A549 (cell line): ENCODE data around the gene LSM11. TPM values are rescaled to one million over a fixed set of nuclear protein-coding genes. Genes with fewer than 3 reads are reported as not detected.

Source experiments
- ATAC-seq, 2 experiments: fragments of 200-7000 bp in 1 of 2; fragments of >200 bp in 1 of 2; cut with Nextera tagmentation in 1 of 2; cut with Tn5 transposase in 1 of 2; 3 replicates each; pipeline versions ENCODE4 v1.8.0 to v1.9.1; 2018 to 2020; ENCODE audit warnings: mild to moderate bottlenecking in 1 of 2, moderate library complexity in 1 of 2
- CTCF ChIA-PET: fragments of 300-600 bp; sonication (Branson Sonifier 250); formaldehyde crosslinking; extraction: SDS; loops from one replicate; lab custom pipeline; 2021; ENCODE audit warnings: antibody characterized with exemption, inconsistent platforms; lab: Yijun Ruan, JAX
- POLR2A ChIA-PET: fragments of 350-600 bp; formaldehyde crosslinking; extraction: SDS; loops from one replicate; lab custom pipeline; 2021; ENCODE audit warnings: antibody characterized with exemption, inconsistent platforms; lab: Yijun Ruan, JAX
- DNase-seq, 2 experiments: peaks; one replicate each; pipeline versions ENCODE4 v3.0.0 to v3.0.0-alpha.2; 2011 to 2016; ENCODE audit warnings: low read depth in 1 of 2, low spot score in 1 of 2
- FAIRE-seq: peaks from 2 replicates; lab custom pipeline; 2011; peaks lifted over from hg19 to GRCh38; lab: Jason Lieb, UNC
- H3K27ac ChIP-seq, 2 experiments: fragments of >200 bp; sonication (Bioruptor Twin); formaldehyde crosslinking; 3 replicates each; pipeline ENCODE4 v1.5.1; 2016 to 2017
- H3K4me1 ChIP-seq: fragments of >200 bp; sonication (Bioruptor Twin); formaldehyde crosslinking; 3 replicates; pipeline ENCODE4 v1.6.1; 2016
- H3K4me2 ChIP-seq: fragments of >200 bp; sonication (Bioruptor Twin); formaldehyde crosslinking; 3 replicates; pipeline ENCODE4 v1.6.1; 2016
- H3K4me3 ChIP-seq: fragments of >200 bp; sonication (Bioruptor Twin); formaldehyde crosslinking; 3 replicates; pipeline ENCODE4 v1.5.1; 2016
- H3K9me3 ChIP-seq: fragments of >200 bp; sonication (Bioruptor Twin); formaldehyde crosslinking; 3 replicates; pipeline ENCODE4 v1.6.1; 2016
- BHLHE40 ChIP-seq: IDR thresholded peaks from 2 replicates; pipeline ENCODE4 v1.6.1; 2012; ENCODE audit warnings: low read depth, low read length, inconsistent platforms
- CBX2 ChIP-seq: fragments of 200-600 bp; sonication (generic); IDR thresholded peaks from 2 replicates; pipeline ENCODE4 v1.6.1; 2016; ENCODE audit warnings: low read depth, mild to moderate bottlenecking, borderline replicate concordance
- EHF ChIP-seq: fragments of 250-450 bp; sonication (Bioruptor Pico); IDR thresholded peaks from 2 replicates; pipeline ENCODE4 v1.5.0; 2020; ENCODE audit warnings: mild to moderate bottlenecking
- EP300 ChIP-seq, 2 experiments: fragments of >200 bp; sonication (Bioruptor Twin); formaldehyde crosslinking; IDR thresholded peaks; 2 replicates in 1 of 2; 3 replicates in 1 of 2; pipeline ENCODE4 v1.6.1; 2016 to 2017
- FOXS1 ChIP-seq: fragments of 250-450 bp; sonication (Bioruptor Pico); IDR thresholded peaks from 2 replicates; pipeline ENCODE4 v1.5.0; 2020; ENCODE audit warnings: mild to moderate bottlenecking, moderate library complexity
- HDAC2 ChIP-seq: fragments of 200-600 bp; sonication (generic); IDR thresholded peaks from 2 replicates; pipeline ENCODE4 v1.6.1; 2016
- HEYL ChIP-seq: fragments of 250-450 bp; sonication (Bioruptor Pico); IDR thresholded peaks from 2 replicates; pipeline ENCODE4 v1.8.0; 2021; ENCODE audit warnings: mild to moderate bottlenecking, moderate library complexity
- HMGXB4 ChIP-seq: fragments of 250-450 bp; sonication (Bioruptor Pico); IDR thresholded peaks from 2 replicates; pipeline ENCODE4 v1.5.0; 2021; ENCODE audit warnings: mild to moderate bottlenecking, moderate library complexity, borderline replicate concordance
- HOXB13 ChIP-seq: fragments of 250-450 bp; sonication (Bioruptor Pico); IDR thresholded peaks from 2 replicates; pipeline ENCODE4 v1.5.0; 2020; ENCODE audit warnings: low read depth, mild to moderate bottlenecking, moderate library complexity
- MAFK ChIP-seq: fragments of 450-650 bp; IDR thresholded peaks from 2 replicates; pipeline ENCODE4 v1.6.1; 2014; ENCODE audit not compliant: partially characterized antibody
- MYC ChIP-seq: IDR thresholded peaks from 2 replicates; pipeline ENCODE4 v1.6.1; 2012; ENCODE audit warnings: mild to moderate bottlenecking, inconsistent platforms, low read length, improper control_type of control experiment, borderline replicate concordance
- NFE2L2 ChIP-seq: fragments of 150-350 bp; conservative IDR thresholded peaks from 2 replicates; pipeline ENCODE4 v1.6.1; 2014; ENCODE audit warnings: low read length
- NPAS2 ChIP-seq: fragments of 250-450 bp; sonication (Bioruptor Pico); IDR thresholded peaks from 2 replicates; pipeline ENCODE4 v1.8.0; 2022; ENCODE audit warnings: mild to moderate bottlenecking, moderate library complexity, borderline replicate concordance
- NR3C1 ChIP-seq: fragments of >200 bp; sonication (Bioruptor Twin); formaldehyde crosslinking; IDR thresholded peaks from 3 replicates; pipeline ENCODE4 v1.6.1; 2017
- RCOR1 ChIP-seq: fragments of 150-350 bp; IDR thresholded peaks from 2 replicates; pipeline ENCODE4 v1.6.1; 2014; ENCODE audit warnings: antibody characterized with exemption, low read length, low read depth
- RFX5 ChIP-seq: fragments of 450-650 bp; IDR thresholded peaks from 2 replicates; pipeline ENCODE4 v1.7.1; 2014; ENCODE audit warnings: antibody characterized with exemption, mild to moderate bottlenecking, moderate library complexity
- SMC3 ChIP-seq: fragments of >200 bp; sonication (Bioruptor Twin); formaldehyde crosslinking; IDR thresholded peaks from 3 replicates; pipeline ENCODE4 v1.6.1; 2018; ENCODE audit warnings: inconsistent platforms
- SREBF2 ChIP-seq: fragments of 450-650 bp; IDR thresholded peaks from 2 replicates; pipeline ENCODE4 v1.6.1; 2014; ENCODE audit warnings: mild to moderate bottlenecking, moderate library complexity
- TFCP2L1 ChIP-seq: fragments of 250-450 bp; sonication (Bioruptor Pico); IDR thresholded peaks from 2 replicates; pipeline ENCODE4 v1.5.0; 2021; ENCODE audit warnings: mild to moderate bottlenecking
- USF2 ChIP-seq: fragments of 450-650 bp; IDR thresholded peaks from 2 replicates; pipeline ENCODE4 v1.6.1; 2014; ENCODE audit warnings: antibody characterized with exemption
- ZC3H11A ChIP-seq: fragments of 450-650 bp; IDR thresholded peaks from 2 replicates; pipeline ENCODE4 v1.6.1; 2014; ENCODE audit warnings: antibody characterized with exemption, mild to moderate bottlenecking
- whole genome bisulfite sequencing: methylation state at CpG from one replicate; pipeline ENCODE4 v1.1.6; 2017; ENCODE audit errors: missing lambda C conversion rate; 5-methylcytosine and 5-hydroxymethylcytosine counted together
- polyA plus RNA-seq, 4 experiments: library from polyadenylated mRNA; depleted of rRNA in 3 of 4; stranded (reverse); fragments of >200 nt; fragmentation: RNase III in 1 of 4; extraction: RNeasy Plus Mini Kit Qiagen cat#74134 plus additional on column Dnase treatment in 1 of 4; gene quantifications; 2 replicates in 3 of 4; 3 replicates in 1 of 4; pipeline ENCODE4 v1.2.3, GENCODE V29; 2011 to 2017
- TF ChIP-seq, protein P1 (sequence below): IDR thresholded peaks from 2 replicates; pipeline ENCODE4 v1.6.1; 2012
- TF ChIP-seq, protein P2 (sequence below): IDR thresholded peaks from 2 replicates; pipeline ENCODE4 v1.6.1; 2012

LSM11 gene
- polyA plus RNA-seq, 2 of the 4 experiments (the other 2 are of a cell fraction), result 2.9 to 4.1 TPM

GRCh38 chr5:157785801-157786200 lies 42.3 kb downstream of the LSM11 start:
- Histone ChIP-seq H3K4me3 (no peak overlapping the region), H3K4me2 (no peak overlapping the region), H3K4me1 (no peaks in the 10 kb centered on the region)
- CTCF ChIA-PET, result no interaction called here
- WGBS, result 90% methylated on average over 3 of the region's 3 CpGs
- TF ChIP-seq MYC (no peak), RFX5 (no peak), HMGXB4 (CRISPR knock-in tag) (no peak), MAFK (peak; percentile 59)
- TF ChIP-seq, all 56 proteins: peak for 1
- ATAC-seq, result no peak
- POLR2A ChIA-PET, result no interaction called here
- Histone ChIP-seq H3K27ac (no peak overlapping the region), H3K9me3 (no peaks in the 10 kb centered on the region)
- DNase-seq, result no peak
- no peak for FAIRE-seq

- ATAC-seq, result no peak
- ChIA-PET CTCF (interaction anchor here (0.6 to 2.0 kb wide), 4 partner anchors 11 to 50 kb away, joined by 3 to 7 read pairs (median 5); partner anchors contain the start of gene LSM11), POLR2A (no interaction called here)
- Histone ChIP-seq H3K9me3 (no peaks in the 10 kb centered on the region), H3K4me2 (no peak overlapping the region), H3K4me1 (no peaks in the 10 kb centered on the region), H3K27ac (no peak overlapping the region), H3K4me3 (no peak overlapping the region)
- 77% methylated on average over 4 of the region's 4 CpGs for WGBS
- DNase-seq, result no peak
- TF ChIP-seq NPAS2 (CRISPR knock-in tag) (no peak), EP300 (IDR thresholded peaks at IDR 0.05) (no peak), MAFK (peak; percentile 67), MYC (no peak), SREBF2 (no peak)
- TF ChIP-seq, protein P1, sequence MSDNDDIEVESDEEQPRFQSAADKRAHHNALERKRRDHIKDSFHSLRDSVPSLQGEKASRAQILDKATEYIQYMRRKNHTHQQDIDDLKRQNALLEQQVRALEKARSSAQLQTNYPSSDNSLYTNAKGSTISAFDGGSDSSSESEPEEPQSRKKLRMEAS, result no peak
- FAIRE-seq, result no peak
These were observed 49.8 kb downstream of the LSM11 start for GRCh38 chr5:157793301-157793700.

- H3K4me2 ChIP-seq, result no peak overlapping the region
- H3K4me1 ChIP-seq, result 0 out of 3 replicates have a peak, but pooled peaks cover 4% of the 10 kb centered on the region
- H3K9me3 ChIP-seq, result no peaks in the 10 kb centered on the region
- POLR2A ChIA-PET, result no interaction called here
- H3K4me3 ChIP-seq, result no peak overlapping the region
- no peak for ATAC-seq
- WGBS, result 87% methylated on average over 1 of the region's 1 CpG
- TF ChIP-seq, protein P2, sequence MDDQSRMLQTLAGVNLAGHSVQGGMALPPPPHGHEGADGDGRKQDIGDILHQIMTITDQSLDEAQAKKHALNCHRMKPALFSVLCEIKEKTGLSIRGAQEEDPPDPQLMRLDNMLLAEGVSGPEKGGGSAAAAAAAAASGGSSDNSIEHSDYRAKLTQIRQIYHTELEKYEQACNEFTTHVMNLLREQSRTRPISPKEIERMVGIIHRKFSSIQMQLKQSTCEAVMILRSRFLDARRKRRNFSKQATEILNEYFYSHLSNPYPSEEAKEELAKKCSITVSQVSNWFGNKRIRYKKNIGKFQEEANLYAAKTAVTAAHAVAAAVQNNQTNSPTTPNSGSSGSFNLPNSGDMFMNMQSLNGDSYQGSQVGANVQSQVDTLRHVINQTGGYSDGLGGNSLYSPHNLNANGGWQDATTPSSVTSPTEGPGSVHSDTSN, result no peak
- no peak for TF ChIP-seq NR3C1
- no peak for TF ChIP-seq FOXS1
- TF ChIP-seq EHF (CRISPR knock-in tag), result no peak
- TF ChIP-seq HOXB13 (CRISPR knock-in tag), result no peak
- no peak for TF ChIP-seq TFCP2L1 (CRISPR knock-in tag)
- no peak for TF ChIP-seq SMC3
- no peak for TF ChIP-seq HEYL (CRISPR knock-in tag)
- TF ChIP-seq HDAC2, result no peak
- TF ChIP-seq EP300 (IDR thresholded peaks at IDR 0.05), result no peak
- TF ChIP-seq MYC, result no peak
- no peak for TF ChIP-seq NPAS2 (CRISPR knock-in tag)
- no peak for TF ChIP-seq RCOR1
- no peak for TF ChIP-seq ZC3H11A
- TF ChIP-seq BHLHE40, result no peak
- no peak for TF ChIP-seq CBX2
- TF ChIP-seq SREBF2, result no peak
- no peak for TF ChIP-seq NFE2L2
- no peak for TF ChIP-seq USF2
- TF ChIP-seq, all 56 proteins: peak for 0
- FAIRE-seq (no peak), DNase-seq (no peak)
- no peak overlapping the region for H3K27ac ChIP-seq
- CTCF ChIA-PET, result no interaction called here
These were observed 56.1 kb downstream of the LSM11 start for GRCh38 chr5:157799578-157799977.
